HG03097 (cell line): ENCODE measurements around the gene FBXO44.
"Not testable (repeated sequence)": the region's sequence is repeated elsewhere in the genome, so short reads cannot be mapped to it uniquely, and the experiment has no call there.

Source experiments
- ATAC-seq: cut with Tn5 transposase; IDR thresholded peaks from one replicate; pipeline ENCODE4 v1.9.1; 2021; ENCODE audit not compliant: unreplicated experiment, low FRiP score

The FBXO44 gene, protein sequence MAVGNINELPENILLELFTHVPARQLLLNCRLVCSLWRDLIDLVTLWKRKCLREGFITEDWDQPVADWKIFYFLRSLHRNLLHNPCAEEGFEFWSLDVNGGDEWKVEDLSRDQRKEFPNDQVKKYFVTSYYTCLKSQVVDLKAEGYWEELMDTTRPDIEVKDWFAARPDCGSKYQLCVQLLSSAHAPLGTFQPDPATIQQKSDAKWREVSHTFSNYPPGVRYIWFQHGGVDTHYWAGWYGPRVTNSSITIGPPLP

DNA sequence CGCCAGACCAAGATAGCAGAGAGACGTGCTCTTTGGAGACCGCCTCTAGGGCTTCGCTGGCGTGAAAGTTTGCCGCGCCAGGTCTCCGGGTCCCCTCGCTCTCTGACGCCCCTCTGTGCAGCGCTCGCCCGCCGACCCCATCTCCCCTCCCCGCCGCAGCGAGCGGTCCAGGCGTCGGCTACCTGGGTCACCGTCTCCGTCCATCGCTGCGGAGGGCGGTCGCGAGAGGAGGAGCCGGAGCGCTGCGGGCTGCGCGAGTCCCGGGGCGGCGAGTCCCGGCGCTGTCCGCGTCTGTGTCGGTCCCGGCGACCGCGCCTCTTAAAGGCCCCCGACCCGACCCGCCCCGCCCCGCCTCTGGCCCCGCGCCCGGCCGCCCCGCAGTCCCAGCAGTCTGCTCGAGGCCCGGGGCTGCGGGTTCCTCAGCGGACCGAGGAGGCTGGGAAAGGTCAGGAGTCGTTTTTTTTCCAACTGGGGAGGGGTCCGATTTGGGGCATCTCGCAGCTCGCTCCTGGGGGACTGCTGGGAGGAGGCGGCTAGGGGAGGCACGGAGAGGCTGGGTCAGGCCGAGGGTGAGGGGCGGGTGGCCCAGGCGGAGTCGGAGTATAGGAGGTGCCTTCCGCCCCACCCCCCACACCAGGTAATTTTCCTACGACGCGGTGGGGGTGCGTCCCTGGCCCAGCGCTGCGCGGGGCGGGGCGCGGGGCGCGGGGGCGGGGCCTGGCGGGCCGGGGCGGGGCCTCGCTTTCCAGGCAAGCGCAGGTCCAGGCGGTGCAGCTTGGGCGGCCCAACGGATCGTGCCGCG lies at the start of gene FBXO44, which contains the start of gene FBXO2:
Gene FBXO44 (plus strand): TSS at position 741 of the 802 bp plus-strand sequence. CDS start 959 bp downstream, outside the sequence.
Gene FBXO2 (minus strand): TSS at position 293 of the 802 bp plus-strand sequence. CDS start 89 bp downstream, at position 204.
- no peak for ATAC-seq

GRCh38 chr1:11606775-11607174 lies 47.9 kb upstream of the FBXO44 start:
- no peak for ATAC-seq

- not testable (repeated sequence) for ATAC-seq
Measured at GRCh38 chr1:11608596-11609130, 46.0 kb upstream of the FBXO44 start.

- not testable (repeated sequence) for ATAC-seq
Measured at GRCh38 chr1:11609378-11609777, 45.3 kb upstream of the FBXO44 start.

- ATAC-seq = no peak
Measured at GRCh38 chr1:11610629-11611180, 44.0 kb upstream of the FBXO44 start.

GRCh38 chr1:11611638-11612327 lies 42.9 kb upstream of the FBXO44 start:
- ATAC-seq = no peak

- no peak for ATAC-seq
Measured at GRCh38 chr1:11613347-11613746, 41.3 kb upstream of the FBXO44 start.

DNA sequence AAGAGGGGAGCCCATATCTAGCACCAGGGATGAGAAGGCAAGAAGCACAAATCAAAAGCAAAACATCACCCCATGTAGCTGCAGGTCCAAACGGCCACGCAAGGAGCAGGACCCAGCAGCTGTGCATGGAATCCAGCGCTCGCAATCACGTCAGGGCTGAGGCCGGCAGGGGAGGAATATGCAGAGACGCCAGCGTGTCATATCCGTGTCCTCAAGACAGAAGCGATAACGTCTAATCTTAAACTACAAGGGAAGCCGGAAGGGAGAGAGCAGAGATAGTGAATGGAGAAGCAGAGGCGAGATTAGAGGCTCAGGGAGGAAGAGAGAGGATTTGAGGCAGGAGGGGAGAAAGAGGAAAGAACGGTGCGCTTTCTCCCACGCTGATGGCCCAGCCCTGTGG lies 39.6 kb upstream of the FBXO44 start:
- no peak for ATAC-seq

GRCh38 chr1:11616766-11617165 lies 37.9 kb upstream of the FBXO44 start:
- no peak for ATAC-seq

- no peak for ATAC-seq
Measured at GRCh38 chr1:11617314-11617713, 37.4 kb upstream of the FBXO44 start.

GRCh38 chr1:11617741-11618140 lies 36.9 kb upstream of the FBXO44 start:
- no peak for ATAC-seq

DNA sequence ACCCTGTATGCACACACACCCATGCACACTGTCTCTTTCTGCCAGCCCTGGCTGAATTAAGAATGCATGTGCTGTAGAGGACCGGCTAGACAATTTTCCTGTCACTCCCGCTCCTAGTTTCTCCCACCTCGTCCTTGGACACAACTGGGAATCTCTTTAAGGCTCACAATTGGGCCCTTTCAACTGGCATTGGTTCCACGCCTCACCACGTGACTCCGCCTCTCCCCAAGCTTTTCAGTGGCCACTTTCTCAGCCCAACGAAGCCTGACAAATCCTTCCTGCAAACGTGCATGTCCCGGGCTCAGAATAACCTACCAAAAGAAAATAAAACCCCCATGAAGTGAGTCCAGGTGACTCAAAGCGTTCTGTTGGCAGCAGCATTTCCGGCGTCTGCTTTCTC lies 34.3 kb upstream of the FBXO44 start:
- no peak for ATAC-seq

DNA sequence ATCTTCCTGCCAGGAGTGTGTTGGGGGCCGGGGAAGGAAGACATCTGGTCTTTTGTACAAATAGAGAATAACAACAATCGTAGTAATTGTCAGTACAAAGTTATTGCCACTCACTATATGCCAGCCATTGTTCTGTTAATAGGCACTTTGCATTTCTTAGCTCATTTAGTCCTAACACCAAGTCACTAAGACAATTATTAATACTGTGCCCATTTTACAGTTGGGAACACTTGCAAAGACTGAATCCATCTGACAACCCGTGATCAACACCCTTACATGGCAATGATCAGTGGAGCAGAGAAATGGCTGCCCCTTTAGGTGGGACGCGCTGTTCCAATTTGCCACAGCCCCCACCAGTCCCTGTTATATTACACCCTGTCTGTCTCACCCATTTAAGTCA lies 33.8 kb upstream of the FBXO44 start:
- ATAC-seq = no peak

- ATAC-seq = no peak
Measured at GRCh38 chr1:11622398-11622797, 32.3 kb upstream of the FBXO44 start.

GRCh38 chr1:11623702-11624101 lies 31.0 kb upstream of the FBXO44 start:
- no peak for ATAC-seq

DNA sequence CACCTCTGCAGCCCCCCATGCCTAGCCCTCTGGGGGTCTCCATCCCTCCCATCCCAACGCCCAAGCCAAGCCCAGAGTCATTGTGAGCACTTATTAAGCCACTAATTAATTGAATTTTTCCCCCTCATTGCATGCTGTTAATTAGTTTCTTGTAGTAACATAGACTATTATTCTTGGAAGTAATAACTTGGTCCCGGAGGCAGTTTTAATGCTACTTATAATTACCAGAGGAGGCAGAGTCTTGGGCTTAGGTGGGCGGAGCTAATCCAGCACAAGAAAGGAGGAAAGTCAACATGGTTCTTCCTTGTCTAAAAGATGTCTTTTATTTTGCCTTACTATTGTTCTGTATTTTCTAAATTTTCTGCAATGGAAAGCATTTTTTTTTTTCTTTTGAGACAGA lies 28.1 kb upstream of the FBXO44 start:
- ATAC-seq = no peak

DNA sequence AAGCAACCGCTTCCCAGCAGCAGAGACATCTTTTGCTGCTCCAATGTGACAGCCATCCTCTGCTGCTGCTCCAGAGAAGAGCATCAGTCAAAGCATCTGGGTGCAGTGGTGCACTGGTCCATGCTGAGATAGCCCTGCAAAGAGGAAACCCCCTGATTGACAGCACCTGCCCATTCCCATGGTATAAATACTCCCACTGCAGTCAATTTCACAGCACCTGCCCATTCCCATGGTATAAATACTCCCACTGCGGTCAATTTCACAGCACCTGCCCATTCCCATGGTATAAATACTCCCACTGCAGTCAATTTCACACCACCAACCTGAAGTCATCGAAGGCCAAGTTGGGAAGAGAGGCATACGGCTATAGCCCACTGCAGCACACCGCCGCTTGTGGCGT lies 25.9 kb upstream of the FBXO44 start:
- ATAC-seq = no peak

DNA sequence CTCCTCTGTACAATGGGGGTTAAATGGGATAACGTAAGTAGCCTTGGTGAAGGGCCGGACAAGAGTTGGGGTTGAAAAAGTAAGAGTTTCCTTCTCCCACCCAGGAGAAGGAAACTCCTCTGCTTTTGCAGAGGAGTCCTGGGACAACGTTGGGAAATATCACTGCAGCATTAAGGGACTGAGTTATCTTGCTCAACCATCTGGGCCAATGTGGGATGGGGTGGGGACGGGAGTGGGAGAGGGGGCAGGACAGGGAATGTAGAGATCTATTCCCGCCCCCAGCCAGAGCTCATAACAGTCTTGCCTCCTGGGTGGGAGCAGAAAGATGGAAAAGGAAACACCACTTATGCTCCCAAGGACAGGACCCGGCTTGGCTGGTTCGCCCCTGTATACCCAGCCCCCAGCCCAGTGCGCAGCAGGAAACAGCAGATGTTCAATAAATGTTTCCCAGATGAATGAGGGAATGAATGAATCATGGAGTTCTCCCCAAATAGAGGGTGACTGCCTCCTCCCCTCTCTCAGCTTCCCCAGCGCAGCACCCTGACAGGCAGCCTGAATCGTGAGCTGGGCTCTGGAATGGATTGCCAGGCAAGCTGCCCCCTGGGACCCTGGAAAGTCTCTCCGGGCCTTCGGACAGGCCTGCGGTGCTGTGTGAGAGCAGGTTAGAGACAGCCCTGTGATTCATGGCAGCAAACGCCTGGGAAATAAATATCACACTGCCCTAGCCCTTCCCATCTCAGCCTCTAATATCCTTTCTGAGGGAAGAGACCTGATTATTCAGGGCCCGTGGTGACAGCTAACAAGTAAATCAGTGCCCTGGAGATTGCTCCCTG lies 25.3 kb upstream of the FBXO44 start:
- ATAC-seq = no peak

- ATAC-seq = no peak
Measured at GRCh38 chr1:11634365-11635192, 20.1 kb upstream of the FBXO44 start.
